Calu3 (cell line): ENCODE measurements around the gene ADAMTSL4. TPM values are rescaled to one million over a fixed set of nuclear protein-coding genes. Genes with fewer than 3 reads are reported as not detected.
"Not testable (repeated sequence)": the region's sequence is repeated elsewhere in the genome, so short reads cannot be mapped to it uniquely, and the experiment has no call there.

Experiments used
- BruUV-seq: library from RNA; stranded (reverse); fragments of 400-500 nt; replicated peaks from 2 replicates; lab custom pipeline; 2021; lab: Mats Ljungman, UMichigan
- CTCF ChIA-PET: fragments of 300-600 bp; sonication (Branson Sonifier 250); formaldehyde crosslinking; loops from one replicate; lab custom pipeline; 2022; ENCODE audit warnings: antibody characterized with exemption; lab: Charles Lee
- DNase-seq: peaks from one replicate; pipeline ENCODE4 v3.0.0; 2022
- H3K27ac Mint-ChIP-seq: one replicate; pipeline ENCODE4 v1.8.0; 2022; ENCODE audit warnings: mixed read lengths; ENCODE audit not compliant: unreplicated experiment
- H3K27me3 Mint-ChIP-seq: one replicate; pipeline ENCODE4 v1.8.0; 2022; ENCODE audit warnings: mixed read lengths; ENCODE audit not compliant: unreplicated experiment
- H3K36me3 Mint-ChIP-seq: one replicate; pipeline ENCODE4 v1.8.0; 2022; ENCODE audit warnings: mild to moderate bottlenecking, moderate library complexity, mixed read lengths; ENCODE audit not compliant: insufficient read depth, unreplicated experiment
- H3K4me1 Mint-ChIP-seq: one replicate; pipeline ENCODE4 v1.8.0; 2022; ENCODE audit warnings: mild to moderate bottlenecking, low read depth, mixed read lengths; ENCODE audit not compliant: unreplicated experiment
- H3K4me3 Mint-ChIP-seq: one replicate; pipeline ENCODE4 v1.8.0; 2022; ENCODE audit warnings: mild to moderate bottlenecking, low read depth, moderate library complexity, mixed read lengths; ENCODE audit not compliant: unreplicated experiment
- H3K9me3 Mint-ChIP-seq: one replicate; pipeline ENCODE4 v1.8.0; 2022; ENCODE audit warnings: low read depth, mixed read lengths; ENCODE audit not compliant: unreplicated experiment
- CTCF ChIP-seq: fragments of 200-600 bp; IDR thresholded peaks from one replicate; pipeline ENCODE4 v1.8.0; 2022; ENCODE audit warnings: antibody characterized with exemption; ENCODE audit not compliant: unreplicated experiment
- intact Hi-C: fragments of 100-400 bp; cut with micrococcal nuclease; formaldehyde crosslinking; loops from one replicate; pipeline ENCODE4 v1.10.0; 2022; ENCODE audit not compliant: unreplicated experiment
- total RNA-seq: library from RNA; stranded (reverse); gene quantifications from 2 replicates; pipeline ENCODE4 v1.2.3, GENCODE V29; 2022

The ADAMTSL4 gene
- total RNA-seq, 1 experiment from 2014 or later = 1.9 TPM

DNA sequence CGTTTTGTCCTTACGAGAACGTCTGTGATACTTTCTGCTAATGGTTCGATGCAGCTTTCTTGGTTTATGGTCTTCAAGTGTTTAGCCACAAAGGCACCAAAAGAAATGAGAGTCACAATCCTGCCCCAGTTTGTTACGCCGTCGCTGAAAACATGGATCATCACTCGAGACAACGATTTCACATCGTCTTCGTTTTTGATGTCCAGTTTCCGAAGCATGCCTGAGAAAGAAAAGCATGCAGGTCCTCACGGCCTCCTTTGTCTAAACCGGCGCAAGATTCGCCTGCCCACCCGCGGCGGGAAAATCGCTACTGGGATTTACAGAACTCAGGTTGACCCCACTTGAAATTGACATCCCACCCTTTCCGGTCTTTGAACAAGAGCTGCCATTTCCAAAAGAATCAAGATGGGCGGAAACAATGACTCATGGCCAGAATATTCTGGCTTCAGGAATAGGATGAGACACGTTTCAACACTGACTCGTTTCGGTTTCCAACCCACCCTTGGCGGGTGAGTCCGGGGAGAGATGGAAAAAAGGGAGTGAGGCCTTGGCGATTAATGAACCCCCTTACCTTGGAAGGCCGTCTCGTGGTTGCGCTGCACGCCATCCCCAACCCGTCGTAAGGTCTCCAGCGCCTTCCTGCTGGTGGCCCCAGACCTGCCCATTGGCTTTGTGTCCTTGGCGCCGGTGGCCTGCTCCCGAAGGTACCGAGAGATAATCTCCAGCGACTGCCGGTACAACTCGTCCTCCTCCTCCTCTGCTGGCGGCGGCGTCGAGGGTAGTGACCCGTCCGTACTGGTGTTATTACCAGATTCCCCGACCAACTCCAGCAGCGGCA is 29.3 kb downstream of the ADAMTSL4 start:
- DNase-seq = peak; percentile 67
- no peak for TF ChIP-seq CTCF
- CTCF ChIA-PET = interaction anchor here (0.6 to 2.3 kb wide), 8 partner anchors 17 to 507 kb away, joined by 3 to 22 read pairs (median 6); partner anchors contain the start of gene ENSA
- intact Hi-C loops = loop anchor here (5.0 kb wide), 1 partner anchor 89 kb away; no protein-coding TSS in a partner anchor
- Mint-ChIP-seq H3K27me3 (no peaks in the 10 kb centered on the region), H3K27ac (peak overlapping the region; percentile 99), H3K36me3 (peaks cover 73% of the 10 kb centered on the region), H3K4me3 (peak overlapping the region; percentile 99), H3K9me3 (no peaks in the 10 kb centered on the region), H3K4me1 (peaks cover 30% of the 10 kb centered on the region)
- TSS peak; percentile 27 for BruUV-seq

DNA sequence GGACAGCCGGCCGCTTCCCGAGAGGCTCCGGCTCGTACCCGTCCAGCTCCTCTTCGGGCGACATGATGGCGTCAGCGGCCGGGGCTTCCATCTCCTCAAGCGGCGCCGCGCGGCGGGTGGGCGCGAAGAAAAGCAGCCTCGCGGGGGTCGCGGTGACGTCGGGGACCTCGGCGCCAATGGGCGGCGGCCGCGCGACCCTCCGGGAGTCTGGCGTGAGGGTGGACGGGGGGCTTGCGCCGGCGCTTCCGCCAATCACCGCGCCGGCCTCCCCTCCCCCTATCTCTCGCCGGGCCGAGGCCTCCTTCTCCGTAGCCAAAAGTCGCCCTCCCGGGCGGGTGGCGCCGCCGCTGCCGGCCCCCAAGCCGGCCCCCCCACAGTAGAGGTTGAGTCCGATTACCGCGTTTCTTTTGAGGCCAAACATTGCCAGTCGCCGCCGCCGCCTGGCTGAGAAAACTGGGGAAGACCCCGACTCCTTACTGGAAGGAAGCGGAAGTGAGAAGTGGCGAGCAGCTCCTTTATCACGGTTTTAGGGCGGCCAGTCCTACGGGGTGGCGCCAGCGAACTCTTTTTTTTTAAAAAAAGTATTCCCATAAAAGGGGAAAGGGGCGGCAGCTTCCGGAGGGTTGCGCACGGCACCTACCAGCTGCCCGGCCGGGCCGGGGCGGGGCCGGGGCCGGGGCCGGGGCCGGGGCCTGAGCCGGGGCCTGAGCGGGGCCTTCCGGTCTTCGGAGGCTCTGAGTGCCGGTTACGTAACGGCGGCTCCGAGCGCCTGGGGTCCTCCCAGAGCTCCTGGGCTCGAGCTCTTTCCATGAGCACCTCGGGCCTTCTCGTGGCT is 30.1 kb downstream of the ADAMTSL4 start, which contains the start of gene MCL1:
MCL1 (minus strand) TSS at position 501 of the 835 bp plus-strand sequence; CDS start at position 421, 80 bp downstream.
- peak; percentile 95 for DNase-seq
- H3K36me3 Mint-ChIP-seq = peaks cover 65% of the 10 kb centered on the region
- BruUV-seq = no TSS peak
- peak within 1 kb of the TSS; percentile 99 for H3K27ac Mint-ChIP-seq
- intact Hi-C loops = loop anchor here (5.0 kb wide), 1 partner anchor 88 kb away; no protein-coding TSS in a partner anchor
- H3K4me1 Mint-ChIP-seq = peaks cover 30% of the 10 kb centered on the region
- peak within 1 kb of the TSS; percentile 99 for H3K4me3 Mint-ChIP-seq
- no peak for TF ChIP-seq CTCF
- CTCF ChIA-PET = interaction anchor here (0.6 to 2.3 kb wide), 14 partner anchors 11 to 506 kb away, joined by 3 to 22 read pairs (median 4); partner anchors contain the start of genes ENSA and GOLPH3L
- no peaks in the 10 kb centered on the region for H3K9me3 Mint-ChIP-seq
- H3K27me3 Mint-ChIP-seq = no peaks in the 10 kb centered on the region

- no peaks in the 10 kb centered on the region for H3K9me3 Mint-ChIP-seq
- intact Hi-C loops = loop anchor here (5.0 kb wide), 1 partner anchor 87 kb away; no protein-coding TSS in a partner anchor
- H3K4me1 Mint-ChIP-seq = peaks cover 23% of the 10 kb centered on the region
- DNase-seq = no peak
- no peak for TF ChIP-seq CTCF
- BruUV-seq = TSS peak; percentile 77
- peak overlapping the region; percentile 99 for H3K4me3 Mint-ChIP-seq
- no peaks in the 10 kb centered on the region for H3K27me3 Mint-ChIP-seq
- peaks cover 57% of the 10 kb centered on the region for H3K36me3 Mint-ChIP-seq
- CTCF ChIA-PET = interaction anchor here (0.9 to 2.3 kb wide), 11 partner anchors 9 to 117 kb away, joined by 3 to 22 read pairs (median 3); partner anchors contain the start of genes ENSA and GOLPH3L
- peak overlapping the region; percentile 99 for H3K27ac Mint-ChIP-seq
Measured at GRCh38 chr1:150579945-150580642, 30.9 kb downstream of the ADAMTSL4 start.

- peaks cover 48% of the 10 kb centered on the region for H3K36me3 Mint-ChIP-seq
- peak overlapping the region; percentile 99 for H3K27ac Mint-ChIP-seq
- DNase-seq, H3K27me3 Mint-ChIP-seq, intact Hi-C loops, BruUV-seq, H3K9me3 Mint-ChIP-seq: not testable (repeated sequence)
- CTCF ChIA-PET = interaction anchor here (0.6 to 2.1 kb wide), 3 partner anchors 8 to 24 kb away, joined by 3 to 6 read pairs (median 5); no protein-coding TSS in a partner anchor
- peak overlapping the region; percentile 99 for H3K4me3 Mint-ChIP-seq
- H3K4me1 Mint-ChIP-seq = peaks cover 14% of the 10 kb centered on the region
Measured at GRCh38 chr1:150580966-150581365, 31.8 kb downstream of the ADAMTSL4 start.

DNA sequence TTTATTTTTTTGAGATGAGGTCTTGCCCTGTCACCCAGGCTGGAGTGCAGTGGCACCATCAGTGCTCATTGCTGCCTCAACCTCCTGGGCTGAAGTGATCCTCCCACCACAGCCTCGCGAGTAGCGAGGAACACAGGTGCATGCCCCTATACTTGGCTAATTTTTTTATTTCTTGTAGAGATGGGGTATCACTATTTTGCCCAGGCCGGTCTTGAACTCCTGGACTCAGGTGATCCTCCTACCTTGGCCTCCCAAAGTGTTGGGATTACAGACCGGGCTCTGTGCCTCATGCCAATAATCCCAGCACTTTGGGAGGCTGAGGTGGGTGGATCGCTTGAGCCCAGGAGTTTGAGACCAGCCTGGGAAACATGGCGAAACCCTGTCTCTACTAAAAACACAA is 32.2 kb downstream of the ADAMTSL4 start:
- not testable (repeated sequence) for H3K27me3 Mint-ChIP-seq, BruUV-seq

DNA sequence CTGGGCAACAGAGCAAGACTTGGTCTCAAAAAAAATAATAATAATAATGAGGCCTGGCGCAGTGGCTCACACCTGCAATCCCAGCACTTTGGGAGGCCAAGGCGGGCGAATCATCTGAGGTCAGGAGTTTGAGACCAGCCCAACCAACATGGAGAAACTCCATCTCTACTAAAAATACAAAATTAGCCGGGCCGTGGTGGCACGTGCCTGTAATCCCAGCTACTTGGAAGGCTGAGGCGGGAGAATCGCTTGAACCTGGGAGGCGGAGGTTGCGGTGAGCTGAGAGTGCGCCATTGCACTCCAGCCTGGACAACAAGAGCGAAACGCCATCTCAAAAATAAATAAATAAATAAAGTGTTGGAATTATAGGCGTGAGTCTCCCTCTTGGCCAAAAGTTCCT is 32.8 kb downstream of the ADAMTSL4 start:
- H3K27ac Mint-ChIP-seq, intact Hi-C loops, CTCF ChIA-PET, H3K27me3 Mint-ChIP-seq, H3K9me3 Mint-ChIP-seq, DNase-seq, BruUV-seq, H3K4me3 Mint-ChIP-seq: not testable (repeated sequence)
- Mint-ChIP-seq H3K36me3 (peaks cover 38% of the 10 kb centered on the region), H3K4me1 (peaks cover 14% of the 10 kb centered on the region)

More for the DNA sequence above, 32.2 kb downstream of the ADAMTSL4 start:
- Mint-ChIP-seq H3K4me1 (peaks cover 14% of the 10 kb centered on the region), H3K36me3 (peaks cover 44% of the 10 kb centered on the region)
- DNase-seq, H3K27ac Mint-ChIP-seq, H3K9me3 Mint-ChIP-seq, intact Hi-C loops, H3K4me3 Mint-ChIP-seq: not testable (repeated sequence)
- CTCF ChIA-PET = interaction anchor here (2.1 kb wide), 1 partner anchor 14 kb away, joined by 6 read pairs; no protein-coding TSS in a partner anchor
